Stimulated activated CD8-positive, alpha-beta memory T cell treated with anti-CD3 and anti-CD28 coated beads, Interleukin-2, amount 100 ng/mL, for 48 hours (primary cell): ENCODE measurements around the gene ZNF587.
"Not testable (repeated sequence)": the region's sequence is repeated elsewhere in the genome, so short reads cannot be mapped to it uniquely, and the experiment has no call there.

Source experiments
- DNase-seq, 2 donors: peaks; one replicate each; pipeline ENCODE4 v3.0.0-alpha.2; 2020; ENCODE audit warnings: low read depth in 2 of 2

The ZNF587 gene

GRCh38 chr19:57849666-57850473, at the start of gene ZNF587:
TSS of gene ZNF587 (plus strand) at chr19:57849859. CDS start at chr19:57850039, 180 bp downstream.
- DNase-seq: peak; percentile 60 to 66

- no peak for DNase-seq
These were observed 49.0 kb upstream of the ZNF587 start for GRCh38 chr19:57800696-57801095.

- no peak for DNase-seq
These were observed 47.4 kb upstream of the ZNF587 start for GRCh38 chr19:57802269-57802668.

- no peak for DNase-seq
These were observed 46.4 kb upstream of the ZNF587 start for GRCh38 chr19:57803265-57803593.

GRCh38 chr19:57803594-57804325, 45.9 kb upstream of the ZNF587 start:
- DNase-seq: no peak

- DNase-seq: no peak
These were observed 42.1 kb upstream of the ZNF587 start for GRCh38 chr19:57807541-57807940.

GRCh38 chr19:57810410-57811295, 39.0 kb upstream of the ZNF587 start:
- DNase-seq: not testable (repeated sequence)

- DNase-seq: no peak
These were observed 37.4 kb upstream of the ZNF587 start for GRCh38 chr19:57812226-57812625.

GRCh38 chr19:57812975-57813820, 36.5 kb upstream of the ZNF587 start:
- not testable (repeated sequence) for DNase-seq

- no peak for DNase-seq
These were observed 35.6 kb upstream of the ZNF587 start for GRCh38 chr19:57813919-57814504.

- peak; percentile 44 to 57 for DNase-seq
These were observed 35.0 kb upstream of the ZNF587 start, which contains the start of gene ZNF552 for GRCh38 chr19:57814505-57815246. TSS of gene ZNF552 (minus strand) at chr19:57814913. CDS start at chr19:57814743, 170 bp downstream.

GRCh38 chr19:57815247-57816075, 34.2 kb upstream of the ZNF587 start:
- DNase-seq: no peak

- no peak for DNase-seq
These were observed 33.0 kb upstream of the ZNF587 start for GRCh38 chr19:57816652-57817051.

GRCh38 chr19:57817976-57818375, 31.7 kb upstream of the ZNF587 start:
- DNase-seq: no peak

- DNase-seq: no peak
These were observed 31.3 kb upstream of the ZNF587 start for GRCh38 chr19:57818378-57818777.

GRCh38 chr19:57819475-57820148, 30.0 kb upstream of the ZNF587 start:
- DNase-seq: peak; percentile 49 to 58

GRCh38 chr19:57820599-57820998, 29.1 kb upstream of the ZNF587 start:
- DNase-seq: no peak

GRCh38 chr19:57821095-57821494, 28.6 kb upstream of the ZNF587 start:
- not testable (repeated sequence) for DNase-seq
